SU-DHL-6 (cell line): Measurements from ENCODE around the gene NACA2.

Source experiments
- H2AFZ ChIP-seq: fragments of 200-600 bp; sonication (generic); 2 replicates; pipeline ENCODE4 v1.6.1; 2014; ENCODE audit warnings: low read depth, mild to moderate bottlenecking, moderate library complexity, mixed read lengths, antibody characterized with exemption, low read length; ENCODE audit not compliant: severe bottlenecking
- H3F3A ChIP-seq: fragments of 200-600 bp; shearing (Covaris generic); 2 replicates; pipeline ENCODE4 v1.6.0; 2016; ENCODE audit warnings: antibody characterized with exemption, mild to moderate bottlenecking; ENCODE audit not compliant: insufficient read depth
- H3K27ac ChIP-seq: fragments of 200-600 bp; sonication (generic); 2 replicates; pipeline ENCODE4 v1.5.1; 2016; ENCODE audit warnings: low read depth, mild to moderate bottlenecking, low read length, moderate library complexity, mixed read lengths
- H3K27me3 ChIP-seq: fragments of 200-600 bp; sonication (generic), shearing (Covaris generic); 2 replicates; pipeline ENCODE4 v1.6.0; 2014; ENCODE audit warnings: mild to moderate bottlenecking, low read length
- H3K36me3 ChIP-seq: fragments of 200-600 bp; sonication (generic); 2 replicates; pipeline ENCODE4 v1.6.1; 2014; ENCODE audit warnings: mild to moderate bottlenecking, low read length, mixed read lengths
- H3K4me2 ChIP-seq: fragments of 300-600, 200-600 bp; shearing (Covaris generic), sonication (generic); 2 replicates; pipeline ENCODE4 v1.6.0; 2014; ENCODE audit warnings: low read length, low read depth, mild to moderate bottlenecking; ENCODE audit not compliant: poor library complexity, severe bottlenecking
- H3K4me3 ChIP-seq: fragments of 200-600 bp; sonication (generic); 2 replicates; pipeline ENCODE4 v1.5.1; 2014; ENCODE audit warnings: antibody characterized with exemption, low read length, mild to moderate bottlenecking, mixed read lengths; ENCODE audit not compliant: insufficient read depth, poor library complexity, severe bottlenecking
- H3K79me2 ChIP-seq: fragments of 200-600 bp; sonication (generic); 2 replicates; pipeline ENCODE4 v1.6.1; 2014; ENCODE audit warnings: mild to moderate bottlenecking, low read length, moderate library complexity; ENCODE audit not compliant: insufficient read depth
- H3K9ac ChIP-seq: fragments of 200-600 bp; sonication (generic); 2 replicates; pipeline ENCODE4 v1.7.0; 2014; ENCODE audit warnings: mild to moderate bottlenecking, low read length
- H3K9me2 ChIP-seq: fragments of 200-600 bp; sonication (generic); replicated peaks from 2 replicates; pipeline ENCODE4 v1.6.1; 2014; ENCODE audit warnings: low read length; ENCODE audit not compliant: insufficient read depth
- H3K9me3 ChIP-seq: fragments of 200-600 bp; sonication (generic); 2 replicates; pipeline ENCODE4 v1.6.1; 2014; ENCODE audit warnings: low read length, mixed read lengths; ENCODE audit not compliant: insufficient read depth
- H4K20me1 ChIP-seq: fragments of 200-600 bp; sonication (generic); 2 replicates; pipeline ENCODE4 v1.6.1; 2014; ENCODE audit warnings: low read depth, mild to moderate bottlenecking, antibody characterized with exemption, low read length, moderate library complexity, mixed read lengths
- EZH2phosphoT487 ChIP-seq: fragments of 200-600 bp; sonication (generic), shearing (Covaris generic); conservative IDR thresholded peaks from 2 replicates; pipeline ENCODE4 v1.6.1; 2018; ENCODE audit warnings: mild to moderate bottlenecking, antibody characterized with exemption, low read length, moderate library complexity, mixed read lengths
- TF ChIP-seq, protein P1 (sequence below): fragments of 200-600 bp; sonication (generic); IDR thresholded peaks from one replicate; pipeline ENCODE4 v1.5.1; 2017; ENCODE audit warnings: antibody characterized with exemption, mild to moderate bottlenecking, low read length, moderate library complexity; ENCODE audit not compliant: insufficient read depth, poor library complexity, severe bottlenecking

Gene NACA2

DNA sequence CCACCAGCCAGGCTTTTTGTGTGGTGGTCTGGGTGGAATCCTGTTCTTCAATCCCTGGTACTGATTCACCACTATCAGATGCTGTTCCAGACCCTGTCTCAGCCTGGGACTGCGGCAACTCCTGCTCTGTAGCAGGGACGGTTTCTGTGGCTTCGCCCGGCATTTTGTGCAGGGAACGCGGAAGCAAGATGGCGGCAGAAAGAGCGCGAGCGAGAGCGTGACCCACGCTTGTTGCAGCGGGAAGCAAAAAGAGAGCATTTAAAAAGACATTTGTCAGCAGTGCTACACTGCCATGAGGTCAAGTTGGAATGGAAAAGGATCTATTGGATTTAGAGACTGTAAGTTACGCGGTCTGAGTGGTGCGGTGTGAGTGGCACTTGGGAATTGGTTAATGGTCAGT, at the start of gene NACA2:
TSS of gene NACA2 (minus strand) at position 202 of the 400 bp plus-strand sequence. CDS start at position 163, 39 bp downstream.
- no peaks in the 10 kb centered on the region for H3K27me3 ChIP-seq
- no peaks in the 10 kb centered on the region for H3F3A ChIP-seq

GRCh38 chr17:61639818-61640217, 48.8 kb upstream of the NACA2 start:
- Histone ChIP-seq H2AFZ (no peak overlapping the region), H3K9me2 (no peaks in the 10 kb centered on the region), H3K9ac (no peak overlapping the region), H4K20me1 (no peaks in the 10 kb centered on the region), H3K4me2 (no peak overlapping the region), H3K4me3 (no peak overlapping the region), H3K79me2 (no peaks in the 10 kb centered on the region), H3K27me3 (no peaks in the 10 kb centered on the region), H3K9me3 (no peaks in the 10 kb centered on the region), H3K27ac (no peak overlapping the region), H3F3A (no peaks in the 10 kb centered on the region), H3K36me3 (no peaks in the 10 kb centered on the region)
- TF ChIP-seq, protein P1, sequence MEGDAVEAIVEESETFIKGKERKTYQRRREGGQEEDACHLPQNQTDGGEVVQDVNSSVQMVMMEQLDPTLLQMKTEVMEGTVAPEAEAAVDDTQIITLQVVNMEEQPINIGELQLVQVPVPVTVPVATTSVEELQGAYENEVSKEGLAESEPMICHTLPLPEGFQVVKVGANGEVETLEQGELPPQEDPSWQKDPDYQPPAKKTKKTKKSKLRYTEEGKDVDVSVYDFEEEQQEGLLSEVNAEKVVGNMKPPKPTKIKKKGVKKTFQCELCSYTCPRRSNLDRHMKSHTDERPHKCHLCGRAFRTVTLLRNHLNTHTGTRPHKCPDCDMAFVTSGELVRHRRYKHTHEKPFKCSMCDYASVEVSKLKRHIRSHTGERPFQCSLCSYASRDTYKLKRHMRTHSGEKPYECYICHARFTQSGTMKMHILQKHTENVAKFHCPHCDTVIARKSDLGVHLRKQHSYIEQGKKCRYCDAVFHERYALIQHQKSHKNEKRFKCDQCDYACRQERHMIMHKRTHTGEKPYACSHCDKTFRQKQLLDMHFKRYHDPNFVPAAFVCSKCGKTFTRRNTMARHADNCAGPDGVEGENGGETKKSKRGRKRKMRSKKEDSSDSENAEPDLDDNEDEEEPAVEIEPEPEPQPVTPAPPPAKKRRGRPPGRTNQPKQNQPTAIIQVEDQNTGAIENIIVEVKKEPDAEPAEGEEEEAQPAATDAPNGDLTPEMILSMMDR, result no peak
- TF ChIP-seq EZH2phosphoT487, result no peak

More for the DNA sequence above, at the start of gene NACA2:
- H3K9me2 ChIP-seq, result no peaks in the 10 kb centered on the region
- no peak within 1 kb of the TSS for H3K4me2 ChIP-seq
- no peak within 1 kb of the TSS for H2AFZ ChIP-seq
- H3K27ac ChIP-seq, result no peak within 1 kb of the TSS
- TF ChIP-seq, protein P1, result no peak
- TF ChIP-seq EZH2phosphoT487, result no peak
- H3K79me2 ChIP-seq, result no peaks in the 10 kb centered on the region
- no peaks in the 10 kb centered on the region for H3K36me3 ChIP-seq
- no peaks in the 10 kb centered on the region for H4K20me1 ChIP-seq
- H3K9ac ChIP-seq, result no peak within 1 kb of the TSS
- no peaks in the 10 kb centered on the region for H3K9me3 ChIP-seq
- no peak within 1 kb of the TSS for H3K4me3 ChIP-seq

GRCh38 chr17:61638087-61638486, 47.1 kb upstream of the NACA2 start:
- no peaks in the 10 kb centered on the region for H3F3A ChIP-seq
- no peaks in the 10 kb centered on the region for H3K9me2 ChIP-seq
- H3K79me2 ChIP-seq, result no peaks in the 10 kb centered on the region
- no peaks in the 10 kb centered on the region for H3K9me3 ChIP-seq
- H4K20me1 ChIP-seq, result no peaks in the 10 kb centered on the region
- no peaks in the 10 kb centered on the region for H3K27me3 ChIP-seq
- no peak overlapping the region for H3K4me2 ChIP-seq
- H2AFZ ChIP-seq, result no peak overlapping the region
- TF ChIP-seq, protein P1, result no peak
- no peak for TF ChIP-seq EZH2phosphoT487
- H3K36me3 ChIP-seq, result no peaks in the 10 kb centered on the region
- no peak overlapping the region for H3K9ac ChIP-seq
- no peak overlapping the region for H3K4me3 ChIP-seq
- H3K27ac ChIP-seq, result no peak overlapping the region
